A549 (cell line): ENCODE data around the gene LAMA1. TPM values are rescaled to one million over a fixed set of nuclear protein-coding genes. Genes with fewer than 3 reads are reported as not detected.

Experiments used
- ATAC-seq, 2 experiments: fragments of 200-7000 bp in 1 of 2; fragments of >200 bp in 1 of 2; cut with Nextera tagmentation in 1 of 2; cut with Tn5 transposase in 1 of 2; 3 replicates each; pipeline versions ENCODE4 v1.8.0 to v1.9.1; 2018 to 2020; ENCODE audit warnings: mild to moderate bottlenecking in 1 of 2, moderate library complexity in 1 of 2
- CTCF ChIA-PET: fragments of 300-600 bp; sonication (Branson Sonifier 250); formaldehyde crosslinking; extraction: SDS; loops from one replicate; lab custom pipeline; 2021; ENCODE audit warnings: antibody characterized with exemption, inconsistent platforms; lab: Yijun Ruan, JAX
- POLR2A ChIA-PET: fragments of 350-600 bp; formaldehyde crosslinking; extraction: SDS; loops from one replicate; lab custom pipeline; 2021; ENCODE audit warnings: antibody characterized with exemption, inconsistent platforms; lab: Yijun Ruan, JAX
- DNase-seq, 2 experiments: peaks; one replicate each; pipeline versions ENCODE4 v3.0.0 to v3.0.0-alpha.2; 2011 to 2016; ENCODE audit warnings: low read depth in 1 of 2, low spot score in 1 of 2
- FAIRE-seq: peaks from 2 replicates; lab custom pipeline; 2011; peaks lifted over from hg19 to GRCh38; lab: Jason Lieb, UNC
- H3K27ac ChIP-seq, 2 experiments: fragments of >200 bp; sonication (Bioruptor Twin); formaldehyde crosslinking; 3 replicates each; pipeline ENCODE4 v1.5.1; 2016 to 2017
- H3K4me1 ChIP-seq: fragments of >200 bp; sonication (Bioruptor Twin); formaldehyde crosslinking; 3 replicates; pipeline ENCODE4 v1.6.1; 2016
- H3K4me2 ChIP-seq: fragments of >200 bp; sonication (Bioruptor Twin); formaldehyde crosslinking; 3 replicates; pipeline ENCODE4 v1.6.1; 2016
- H3K4me3 ChIP-seq: fragments of >200 bp; sonication (Bioruptor Twin); formaldehyde crosslinking; 3 replicates; pipeline ENCODE4 v1.5.1; 2016
- H3K9me3 ChIP-seq: fragments of >200 bp; sonication (Bioruptor Twin); formaldehyde crosslinking; 3 replicates; pipeline ENCODE4 v1.6.1; 2016
- CBX2 ChIP-seq: fragments of 200-600 bp; sonication (generic); IDR thresholded peaks from 2 replicates; pipeline ENCODE4 v1.6.1; 2016; ENCODE audit warnings: low read depth, mild to moderate bottlenecking, borderline replicate concordance
- CHD4 ChIP-seq: fragments of 200-600 bp; sonication (generic); IDR thresholded peaks from 2 replicates; pipeline ENCODE4 v1.6.1; 2016; ENCODE audit warnings: antibody characterized with exemption, mild to moderate bottlenecking, borderline replicate concordance
- HEYL ChIP-seq: fragments of 250-450 bp; sonication (Bioruptor Pico); IDR thresholded peaks from 2 replicates; pipeline ENCODE4 v1.8.0; 2021; ENCODE audit warnings: mild to moderate bottlenecking, moderate library complexity
- JUN ChIP-seq, 2 experiments: fragments of >200 bp; sonication (Bioruptor Twin); formaldehyde crosslinking; IDR thresholded peaks; 2 replicates in 1 of 2; 3 replicates in 1 of 2; pipeline ENCODE4 v1.6.1; 2016 to 2017
- MAFK ChIP-seq: fragments of 450-650 bp; IDR thresholded peaks from 2 replicates; pipeline ENCODE4 v1.6.1; 2014; ENCODE audit not compliant: partially characterized antibody
- MYC ChIP-seq: IDR thresholded peaks from 2 replicates; pipeline ENCODE4 v1.6.1; 2012; ENCODE audit warnings: mild to moderate bottlenecking, inconsistent platforms, low read length, improper control_type of control experiment, borderline replicate concordance
- NFE2L2 ChIP-seq: fragments of 150-350 bp; conservative IDR thresholded peaks from 2 replicates; pipeline ENCODE4 v1.6.1; 2014; ENCODE audit warnings: low read length
- PHF8 ChIP-seq: fragments of 200-600 bp; sonication (generic); IDR thresholded peaks from 2 replicates; pipeline ENCODE4 v1.6.1; 2016; ENCODE audit warnings: low read depth, mild to moderate bottlenecking, antibody characterized with exemption, moderate library complexity, borderline replicate concordance
- RAD21 ChIP-seq, 2 experiments: fragments of >200 bp in 1 of 2; sonication (Bioruptor Twin) in 1 of 2; formaldehyde crosslinking in 1 of 2; IDR thresholded peaks in 1 of 2; conservative IDR thresholded peaks in 1 of 2; 2 replicates in 1 of 2; 3 replicates in 1 of 2; pipeline ENCODE4 v1.6.1; 2012 to 2018; ENCODE audit warnings: inconsistent platforms in 1 of 2
- RARB ChIP-seq: fragments of 250-450 bp; sonication (Bioruptor Pico); IDR thresholded peaks from 2 replicates; pipeline ENCODE4 v1.8.0; 2021; ENCODE audit warnings: mild to moderate bottlenecking, moderate library complexity
- RCOR1 ChIP-seq: fragments of 150-350 bp; IDR thresholded peaks from 2 replicates; pipeline ENCODE4 v1.6.1; 2014; ENCODE audit warnings: antibody characterized with exemption, low read length, low read depth
- RNF2 ChIP-seq: fragments of 200-600 bp; sonication (generic); IDR thresholded peaks from 2 replicates; pipeline ENCODE4 v1.6.1; 2016; ENCODE audit warnings: low read depth, mild to moderate bottlenecking, antibody characterized with exemption, moderate library complexity, borderline replicate concordance
- SREBF2 ChIP-seq: fragments of 450-650 bp; IDR thresholded peaks from 2 replicates; pipeline ENCODE4 v1.6.1; 2014; ENCODE audit warnings: mild to moderate bottlenecking, moderate library complexity
- TP53 ChIP-seq: fragments of 250-450 bp; sonication (Bioruptor Pico); IDR thresholded peaks from 2 replicates; pipeline ENCODE4 v1.5.0; 2021; ENCODE audit warnings: mild to moderate bottlenecking, moderate library complexity
- ZC3H11A ChIP-seq: fragments of 450-650 bp; IDR thresholded peaks from 2 replicates; pipeline ENCODE4 v1.6.1; 2014; ENCODE audit warnings: antibody characterized with exemption, mild to moderate bottlenecking
- WGBS: methylation state at CpG from one replicate; pipeline ENCODE4 v1.1.6; 2017; ENCODE audit errors: missing lambda C conversion rate; 5-methylcytosine and 5-hydroxymethylcytosine counted together
- polyA plus RNA-seq, 4 experiments: library from polyadenylated mRNA; depleted of rRNA in 3 of 4; stranded (reverse); fragments of >200 nt; fragmentation: RNase III in 1 of 4; extraction: RNeasy Plus Mini Kit Qiagen cat#74134 plus additional on column Dnase treatment in 1 of 4; gene quantifications; 2 replicates in 3 of 4; 3 replicates in 1 of 4; pipeline ENCODE4 v1.2.3, GENCODE V29; 2011 to 2017
- TF ChIP-seq, protein P1 (sequence below): fragments of 200-600 bp; sonication (generic); IDR thresholded peaks from 2 replicates; pipeline ENCODE4 v1.6.1; 2016; ENCODE audit warnings: antibody characterized with exemption, mild to moderate bottlenecking, moderate library complexity
- TF ChIP-seq, protein P2 (sequence below): IDR thresholded peaks from 2 replicates; pipeline ENCODE4 v1.6.1; 2012
- TF ChIP-seq, protein P3 (sequence below): IDR thresholded peaks from 2 replicates; pipeline ENCODE4 v1.6.1; 2012; ENCODE audit warnings: low read depth, borderline replicate concordance
- TF ChIP-seq, protein P4 (sequence below): fragments of >200 bp; sonication (Bioruptor Twin); formaldehyde crosslinking; IDR thresholded peaks from 2 replicates; pipeline ENCODE4 v1.6.1; 2016

LAMA1 gene
- polyA plus RNA-seq, 2 of the 4 experiments (the other 2 are of a cell fraction), result 0.05 to 0.06 TPM

DNA sequence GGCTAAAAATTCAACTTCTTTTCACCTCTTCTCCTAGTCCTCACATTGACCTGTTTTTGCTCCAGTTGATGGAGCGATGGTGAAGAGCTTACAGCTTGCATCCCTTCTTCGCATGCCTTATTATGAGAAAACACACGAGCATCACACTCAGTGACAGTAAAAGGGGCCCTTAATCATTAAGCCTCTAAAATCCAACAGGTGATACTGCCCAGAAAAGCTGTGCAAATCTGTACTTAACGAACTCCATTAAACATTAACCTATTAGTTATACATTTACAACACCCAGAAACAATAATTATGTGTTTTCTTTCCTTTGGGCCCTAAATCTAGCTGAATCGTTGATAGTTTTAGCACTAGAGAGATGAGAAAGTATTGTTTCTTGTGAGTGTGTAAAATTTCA lies 54.8 kb downstream of the LAMA1 start:
- H3K4me1 ChIP-seq, result no peaks in the 10 kb centered on the region
- CTCF ChIA-PET, result no interaction called here
- ATAC-seq (no peak), DNase-seq (no peak), FAIRE-seq (no peak)
- 41% methylated on average over 5 of the region's 5 CpGs for WGBS
- H3K4me2 ChIP-seq, result no peak overlapping the region
- TF ChIP-seq NFE2L2 (no peak), CHD4 (no peak), MAFK (no peak), TP53 (CRISPR knock-in tag) (no peak), RAD21 (conservative IDR thresholded peaks at IDR 0.05 in 1 of 2, IDR thresholded peaks at IDR 0.05 in 1 of 2) (no peak), ZC3H11A (no peak), SREBF2 (no peak), MYC (no peak), RARB (no peak)
- TF ChIP-seq, protein P1, sequence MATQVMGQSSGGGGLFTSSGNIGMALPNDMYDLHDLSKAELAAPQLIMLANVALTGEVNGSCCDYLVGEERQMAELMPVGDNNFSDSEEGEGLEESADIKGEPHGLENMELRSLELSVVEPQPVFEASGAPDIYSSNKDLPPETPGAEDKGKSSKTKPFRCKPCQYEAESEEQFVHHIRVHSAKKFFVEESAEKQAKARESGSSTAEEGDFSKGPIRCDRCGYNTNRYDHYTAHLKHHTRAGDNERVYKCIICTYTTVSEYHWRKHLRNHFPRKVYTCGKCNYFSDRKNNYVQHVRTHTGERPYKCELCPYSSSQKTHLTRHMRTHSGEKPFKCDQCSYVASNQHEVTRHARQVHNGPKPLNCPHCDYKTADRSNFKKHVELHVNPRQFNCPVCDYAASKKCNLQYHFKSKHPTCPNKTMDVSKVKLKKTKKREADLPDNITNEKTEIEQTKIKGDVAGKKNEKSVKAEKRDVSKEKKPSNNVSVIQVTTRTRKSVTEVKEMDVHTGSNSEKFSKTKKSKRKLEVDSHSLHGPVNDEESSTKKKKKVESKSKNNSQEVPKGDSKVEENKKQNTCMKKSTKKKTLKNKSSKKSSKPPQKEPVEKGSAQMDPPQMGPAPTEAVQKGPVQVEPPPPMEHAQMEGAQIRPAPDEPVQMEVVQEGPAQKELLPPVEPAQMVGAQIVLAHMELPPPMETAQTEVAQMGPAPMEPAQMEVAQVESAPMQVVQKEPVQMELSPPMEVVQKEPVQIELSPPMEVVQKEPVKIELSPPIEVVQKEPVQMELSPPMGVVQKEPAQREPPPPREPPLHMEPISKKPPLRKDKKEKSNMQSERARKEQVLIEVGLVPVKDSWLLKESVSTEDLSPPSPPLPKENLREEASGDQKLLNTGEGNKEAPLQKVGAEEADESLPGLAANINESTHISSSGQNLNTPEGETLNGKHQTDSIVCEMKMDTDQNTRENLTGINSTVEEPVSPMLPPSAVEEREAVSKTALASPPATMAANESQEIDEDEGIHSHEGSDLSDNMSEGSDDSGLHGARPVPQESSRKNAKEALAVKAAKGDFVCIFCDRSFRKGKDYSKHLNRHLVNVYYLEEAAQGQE, result no peak
- TF ChIP-seq, protein P2, sequence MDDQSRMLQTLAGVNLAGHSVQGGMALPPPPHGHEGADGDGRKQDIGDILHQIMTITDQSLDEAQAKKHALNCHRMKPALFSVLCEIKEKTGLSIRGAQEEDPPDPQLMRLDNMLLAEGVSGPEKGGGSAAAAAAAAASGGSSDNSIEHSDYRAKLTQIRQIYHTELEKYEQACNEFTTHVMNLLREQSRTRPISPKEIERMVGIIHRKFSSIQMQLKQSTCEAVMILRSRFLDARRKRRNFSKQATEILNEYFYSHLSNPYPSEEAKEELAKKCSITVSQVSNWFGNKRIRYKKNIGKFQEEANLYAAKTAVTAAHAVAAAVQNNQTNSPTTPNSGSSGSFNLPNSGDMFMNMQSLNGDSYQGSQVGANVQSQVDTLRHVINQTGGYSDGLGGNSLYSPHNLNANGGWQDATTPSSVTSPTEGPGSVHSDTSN, result no peak
- no peak overlapping the region for H3K4me3 ChIP-seq
- H3K27ac ChIP-seq, result no peak overlapping the region
- POLR2A ChIA-PET, result no interaction called here
- no peaks in the 10 kb centered on the region for H3K9me3 ChIP-seq

DNA sequence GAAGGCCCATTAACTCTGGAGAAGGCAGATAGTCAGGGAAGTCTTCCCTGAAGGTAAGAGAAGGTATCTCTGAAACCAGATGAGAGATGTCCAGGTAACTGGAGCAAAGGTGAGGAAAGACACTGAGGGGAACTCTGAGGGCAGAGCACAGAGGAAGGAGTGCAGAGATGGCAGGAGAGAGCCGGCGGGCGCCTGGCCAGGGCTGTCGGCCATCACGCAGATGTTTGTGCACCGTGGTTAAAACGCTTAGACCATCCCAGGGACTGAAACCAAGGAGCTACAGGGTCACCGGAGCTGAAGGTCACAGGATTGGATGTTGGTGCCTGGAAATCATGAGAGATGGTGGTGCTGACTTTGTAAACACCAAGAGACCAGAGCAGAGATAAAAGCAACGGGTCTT lies 55.4 kb downstream of the LAMA1 start:
- ChIA-PET CTCF (no interaction called here), POLR2A (no interaction called here)
- FAIRE-seq (no peak), DNase-seq (no peak), ATAC-seq (no peak)
- H3K4me3 ChIP-seq, result no peak overlapping the region
- no peaks in the 10 kb centered on the region for H3K9me3 ChIP-seq
- H3K4me2 ChIP-seq, result no peak overlapping the region
- TF ChIP-seq, protein P1, result no peak
- no peak for TF ChIP-seq RCOR1
- TF ChIP-seq, protein P3, sequence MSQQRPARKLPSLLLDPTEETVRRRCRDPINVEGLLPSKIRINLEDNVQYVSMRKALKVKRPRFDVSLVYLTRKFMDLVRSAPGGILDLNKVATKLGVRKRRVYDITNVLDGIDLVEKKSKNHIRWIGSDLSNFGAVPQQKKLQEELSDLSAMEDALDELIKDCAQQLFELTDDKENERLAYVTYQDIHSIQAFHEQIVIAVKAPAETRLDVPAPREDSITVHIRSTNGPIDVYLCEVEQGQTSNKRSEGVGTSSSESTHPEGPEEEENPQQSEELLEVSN, result no peak
- no peak for TF ChIP-seq CBX2
- WGBS, result 40% methylated on average over 9 of the region's 9 CpGs
- no peak overlapping the region for H3K27ac ChIP-seq
- H3K4me1 ChIP-seq, result no peaks in the 10 kb centered on the region

DNA sequence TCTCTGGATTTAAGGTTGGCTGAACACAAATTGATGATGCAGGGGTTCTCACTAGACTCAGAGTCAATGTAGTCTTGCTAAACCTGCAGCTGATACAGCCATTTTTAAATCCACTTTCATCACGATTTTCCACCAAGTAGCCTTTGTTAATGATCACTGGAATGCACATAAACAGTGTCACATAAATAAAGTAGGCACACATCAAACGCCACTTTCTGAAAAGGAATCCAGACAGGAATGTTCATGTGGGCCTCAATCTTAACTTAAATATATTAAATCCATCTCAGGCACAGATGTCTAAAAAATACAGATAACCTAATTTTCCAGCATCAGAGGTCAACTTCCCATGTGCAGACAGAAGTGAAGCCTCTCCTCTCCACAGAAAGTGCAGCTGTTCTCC lies 58.3 kb downstream of the LAMA1 start:
- ATAC-seq, result no peak
- Histone ChIP-seq H3K4me1 (no peaks in the 10 kb centered on the region), H3K4me3 (no peak overlapping the region), H3K4me2 (no peak overlapping the region), H3K9me3 (no peaks in the 10 kb centered on the region), H3K27ac (no peak overlapping the region)
- FAIRE-seq, result no peak
- 36% methylated on average over 2 of the region's 2 CpGs for WGBS
- TF ChIP-seq RCOR1, result no peak
- TF ChIP-seq, protein P4, sequence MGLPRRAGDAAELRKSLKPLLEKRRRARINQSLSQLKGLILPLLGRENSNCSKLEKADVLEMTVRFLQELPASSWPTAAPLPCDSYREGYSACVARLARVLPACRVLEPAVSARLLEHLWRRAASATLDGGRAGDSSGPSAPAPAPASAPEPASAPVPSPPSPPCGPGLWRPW, result no peak
- no peak for TF ChIP-seq HEYL (CRISPR knock-in tag)
- no peak for TF ChIP-seq RNF2
- no peak for TF ChIP-seq PHF8
- TF ChIP-seq RARB, result no peak
- TF ChIP-seq JUN (IDR thresholded peaks at IDR 0.05), result no peak
- CTCF ChIA-PET, result no interaction called here
- POLR2A ChIA-PET, result no interaction called here
- no peak for DNase-seq
